Ishikawa (cell line): ENCODE data around the gene ZNF260.

ENCODE experiments used
- CEBPB ChIP-seq: IDR thresholded peaks from 2 replicates; pipeline ENCODE4 v1.6.1; 2012
- CREB1 ChIP-seq: IDR thresholded peaks from 2 replicates; pipeline ENCODE4 v1.6.1; 2012; ENCODE audit warnings: low read depth
- EGR1 ChIP-seq: IDR thresholded peaks from 2 replicates; pipeline ENCODE4 v1.6.1; 2012
- EP300 ChIP-seq: IDR thresholded peaks from 2 replicates; pipeline ENCODE4 v1.6.1; 2012; ENCODE audit warnings: borderline replicate concordance
- FOXM1 ChIP-seq: IDR thresholded peaks from 2 replicates; pipeline ENCODE4 v1.6.1; 2012; ENCODE audit warnings: low read depth, borderline replicate concordance
- NFIC ChIP-seq: IDR thresholded peaks from 2 replicates; pipeline ENCODE4 v1.6.1; 2012
- RAD21 ChIP-seq: IDR thresholded peaks from 2 replicates; pipeline ENCODE4 v1.6.1; 2012; ENCODE audit warnings: low read depth
- TAF1 ChIP-seq: IDR thresholded peaks from 2 replicates; pipeline ENCODE4 v1.6.1; 2012; ENCODE audit warnings: low read depth, mild to moderate bottlenecking
- TCF12 ChIP-seq: IDR thresholded peaks from 2 replicates; pipeline ENCODE4 v1.6.1; 2012; ENCODE audit warnings: low read depth
- TEAD4 ChIP-seq: IDR thresholded peaks from 2 replicates; pipeline ENCODE4 v1.6.1; 2012
- YY1 ChIP-seq: IDR thresholded peaks from 2 replicates; pipeline ENCODE4 v1.6.1; 2012; ENCODE audit warnings: low read depth
- ZBTB7A ChIP-seq: IDR thresholded peaks from 2 replicates; pipeline ENCODE4 v1.6.1; 2012; ENCODE audit warnings: low read depth
- TF ChIP-seq, protein P1 (sequence below): IDR thresholded peaks from 2 replicates; pipeline ENCODE4 v1.6.1; 2012; ENCODE audit warnings: low read depth, mild to moderate bottlenecking
- TF ChIP-seq, protein P2 (sequence below): IDR thresholded peaks from 2 replicates; pipeline ENCODE4 v1.6.1; 2012
- TF ChIP-seq, protein P3 (sequence below): IDR thresholded peaks from 2 replicates; pipeline ENCODE4 v1.6.1; 2012

ZNF260 gene

DNA sequence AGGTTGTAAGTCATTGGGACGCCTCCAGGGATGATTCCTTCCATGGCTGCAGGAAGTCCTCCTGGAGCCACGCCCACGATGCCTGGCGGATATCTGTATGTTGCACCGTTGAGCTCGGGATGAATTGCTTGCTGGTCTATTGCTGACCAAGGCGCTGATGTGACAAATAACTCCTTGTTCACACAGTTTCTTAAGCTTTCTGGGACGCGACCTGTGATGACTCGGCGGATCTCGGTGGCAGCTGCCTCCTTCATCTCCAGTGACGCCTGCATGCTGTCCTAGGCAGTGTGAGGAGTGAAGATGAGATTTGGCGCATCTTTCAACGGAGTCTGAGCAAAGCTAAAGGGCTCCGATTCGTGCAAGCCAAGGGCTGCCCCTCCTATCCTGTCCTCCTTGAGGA is 31.1 kb downstream of the ZNF260 start:
- TF ChIP-seq, protein P1, sequence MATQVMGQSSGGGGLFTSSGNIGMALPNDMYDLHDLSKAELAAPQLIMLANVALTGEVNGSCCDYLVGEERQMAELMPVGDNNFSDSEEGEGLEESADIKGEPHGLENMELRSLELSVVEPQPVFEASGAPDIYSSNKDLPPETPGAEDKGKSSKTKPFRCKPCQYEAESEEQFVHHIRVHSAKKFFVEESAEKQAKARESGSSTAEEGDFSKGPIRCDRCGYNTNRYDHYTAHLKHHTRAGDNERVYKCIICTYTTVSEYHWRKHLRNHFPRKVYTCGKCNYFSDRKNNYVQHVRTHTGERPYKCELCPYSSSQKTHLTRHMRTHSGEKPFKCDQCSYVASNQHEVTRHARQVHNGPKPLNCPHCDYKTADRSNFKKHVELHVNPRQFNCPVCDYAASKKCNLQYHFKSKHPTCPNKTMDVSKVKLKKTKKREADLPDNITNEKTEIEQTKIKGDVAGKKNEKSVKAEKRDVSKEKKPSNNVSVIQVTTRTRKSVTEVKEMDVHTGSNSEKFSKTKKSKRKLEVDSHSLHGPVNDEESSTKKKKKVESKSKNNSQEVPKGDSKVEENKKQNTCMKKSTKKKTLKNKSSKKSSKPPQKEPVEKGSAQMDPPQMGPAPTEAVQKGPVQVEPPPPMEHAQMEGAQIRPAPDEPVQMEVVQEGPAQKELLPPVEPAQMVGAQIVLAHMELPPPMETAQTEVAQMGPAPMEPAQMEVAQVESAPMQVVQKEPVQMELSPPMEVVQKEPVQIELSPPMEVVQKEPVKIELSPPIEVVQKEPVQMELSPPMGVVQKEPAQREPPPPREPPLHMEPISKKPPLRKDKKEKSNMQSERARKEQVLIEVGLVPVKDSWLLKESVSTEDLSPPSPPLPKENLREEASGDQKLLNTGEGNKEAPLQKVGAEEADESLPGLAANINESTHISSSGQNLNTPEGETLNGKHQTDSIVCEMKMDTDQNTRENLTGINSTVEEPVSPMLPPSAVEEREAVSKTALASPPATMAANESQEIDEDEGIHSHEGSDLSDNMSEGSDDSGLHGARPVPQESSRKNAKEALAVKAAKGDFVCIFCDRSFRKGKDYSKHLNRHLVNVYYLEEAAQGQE = no peak
- no peak for TF ChIP-seq NFIC
- no peak for TF ChIP-seq CEBPB
- no peak for TF ChIP-seq TAF1
- TF ChIP-seq RAD21 = no peak
- no peak for TF ChIP-seq CREB1
- TF ChIP-seq YY1 = no peak
- no peak for TF ChIP-seq EGR1
- no peak for TF ChIP-seq TEAD4
- TF ChIP-seq, protein P2, sequence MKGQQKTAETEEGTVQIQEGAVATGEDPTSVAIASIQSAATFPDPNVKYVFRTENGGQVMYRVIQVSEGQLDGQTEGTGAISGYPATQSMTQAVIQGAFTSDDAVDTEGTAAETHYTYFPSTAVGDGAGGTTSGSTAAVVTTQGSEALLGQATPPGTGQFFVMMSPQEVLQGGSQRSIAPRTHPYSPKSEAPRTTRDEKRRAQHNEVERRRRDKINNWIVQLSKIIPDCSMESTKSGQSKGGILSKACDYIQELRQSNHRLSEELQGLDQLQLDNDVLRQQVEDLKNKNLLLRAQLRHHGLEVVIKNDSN = no peak
- TF ChIP-seq TCF12 = no peak
- TF ChIP-seq, protein P3, sequence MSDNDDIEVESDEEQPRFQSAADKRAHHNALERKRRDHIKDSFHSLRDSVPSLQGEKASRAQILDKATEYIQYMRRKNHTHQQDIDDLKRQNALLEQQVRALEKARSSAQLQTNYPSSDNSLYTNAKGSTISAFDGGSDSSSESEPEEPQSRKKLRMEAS = no peak
- no peak for TF ChIP-seq EP300

DNA sequence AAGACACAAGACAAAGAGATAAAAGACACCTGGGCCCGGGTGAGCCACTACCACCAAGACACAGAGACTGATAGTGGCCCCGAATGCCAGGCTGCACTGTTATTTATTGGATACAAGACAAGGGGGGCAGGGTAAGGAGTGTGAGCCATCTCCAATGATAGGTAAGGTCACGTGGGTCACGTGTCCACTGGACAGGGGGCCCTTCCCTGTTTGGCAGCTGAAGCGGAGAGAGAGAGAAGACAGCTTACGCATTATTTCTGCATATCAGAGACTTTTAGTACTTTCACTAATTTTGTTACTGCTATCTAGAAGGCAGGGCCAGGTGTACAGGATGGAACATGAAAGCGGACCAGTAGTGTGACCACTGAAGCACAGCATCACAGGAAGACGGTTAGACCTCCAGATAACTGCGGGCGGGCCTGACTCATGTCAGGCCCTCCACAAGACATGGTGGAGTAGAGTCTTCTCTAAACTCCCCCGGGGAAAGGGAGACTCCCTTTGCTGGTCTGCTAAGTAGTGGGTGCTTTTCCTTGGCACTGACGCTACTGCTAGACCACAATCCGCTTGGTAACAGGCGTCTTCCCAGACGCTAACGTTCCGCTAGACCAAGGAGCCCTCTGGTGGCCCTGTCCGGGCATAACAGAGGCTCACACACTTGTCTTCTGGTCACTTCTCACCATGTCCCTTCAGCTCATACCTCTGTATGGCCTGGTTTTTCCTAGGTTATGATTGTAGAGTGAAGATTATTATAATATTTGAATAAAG is 35.2 kb downstream of the ZNF260 start:
- peak; percentile 57 for TF ChIP-seq RAD21

DNA sequence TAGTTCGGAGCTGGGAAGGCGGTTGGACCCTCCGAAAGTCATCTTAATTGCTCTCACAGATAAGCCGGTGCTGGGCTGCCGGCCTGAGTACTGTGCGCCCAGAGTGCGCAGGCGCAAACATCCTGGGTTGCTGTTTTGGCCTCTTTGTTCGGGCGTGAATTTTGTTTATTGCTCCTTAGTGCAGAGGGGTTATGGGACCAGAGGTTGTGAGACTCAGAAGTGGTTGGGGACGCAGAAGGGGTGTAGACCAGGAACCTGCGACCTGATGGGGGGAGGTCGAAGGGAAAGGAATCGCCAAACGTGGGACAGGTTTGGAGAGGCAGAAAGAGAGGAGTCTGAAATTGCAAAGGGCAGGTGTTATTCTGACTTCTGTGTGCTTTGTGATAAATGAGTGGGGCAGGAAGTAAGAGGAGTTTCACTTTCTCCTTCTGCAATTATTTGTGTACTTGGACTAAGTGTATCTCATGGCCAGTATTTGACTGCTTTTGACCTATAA is 38.1 kb downstream of the ZNF260 start:
- 0 out of 2 replicates have a peak, but pooled peaks have one; percentile 9 for TF ChIP-seq TCF12
- TF ChIP-seq YY1 = no peak

DNA sequence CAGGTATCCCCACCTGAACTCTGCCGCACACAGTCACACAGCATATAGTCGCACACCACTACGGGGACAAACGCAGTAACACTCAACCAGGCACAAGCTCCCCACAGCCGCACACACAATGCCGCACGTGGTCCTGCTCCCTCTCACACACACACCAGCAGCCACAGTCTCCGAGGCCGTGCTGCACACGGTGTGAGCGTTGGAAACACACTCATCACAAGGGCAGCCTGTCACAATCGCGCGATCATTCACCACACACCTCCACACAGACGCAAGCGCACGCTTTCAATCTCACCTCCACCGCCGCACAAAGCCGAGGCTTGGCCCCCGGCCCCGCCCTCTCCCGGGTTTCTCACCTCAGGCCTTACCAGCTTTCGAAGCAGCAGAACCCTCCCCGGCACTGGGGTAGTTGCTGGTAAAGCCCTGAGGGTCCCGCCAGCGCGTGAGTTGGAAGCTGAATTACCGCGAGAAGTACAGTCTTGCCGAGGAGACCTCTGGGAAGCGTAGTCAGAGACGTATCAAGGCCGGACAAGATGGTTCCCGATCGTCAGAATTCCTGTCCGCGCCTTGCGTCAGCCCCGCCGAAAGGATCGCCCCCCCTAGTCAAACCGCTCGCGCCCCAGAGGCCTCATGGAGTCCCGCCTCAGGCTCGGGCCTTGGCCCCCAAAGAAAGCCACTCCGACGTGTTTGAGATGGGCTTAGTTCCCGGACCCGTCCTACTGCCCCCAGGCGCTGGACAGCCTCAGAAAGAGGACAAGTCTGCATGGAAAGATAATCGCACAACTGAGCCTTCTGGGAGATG is 38.8 kb downstream of the ZNF260 start, which contains the start of gene ZNF566:
Gene ZNF566 (minus strand): TSS at position 444 of the 802 bp plus-strand sequence. CDS start 13,004 bp downstream, outside the sequence.
- no peak for TF ChIP-seq FOXM1
- 0 out of 2 replicates have a peak, but pooled peaks have one; percentile 40 for TF ChIP-seq ZBTB7A
- no peak for TF ChIP-seq NFIC
- no peak for TF ChIP-seq RAD21
- TF ChIP-seq EGR1 = no peak
- TF ChIP-seq, protein P1 = no peak
- peak; percentile 90 for TF ChIP-seq YY1
- TF ChIP-seq TCF12 = peak; percentile 35; the same call in 1 of the 2 replicates
- TF ChIP-seq, protein P2 = peak; percentile 59
- peak; percentile 35 for TF ChIP-seq TEAD4
- no peak for TF ChIP-seq CREB1
- TF ChIP-seq EP300 = no peak
- TF ChIP-seq, protein P3 = peak; percentile 97
- peak; percentile 1; the same call in 1 of the 2 replicates for TF ChIP-seq TAF1
- 0 out of 2 replicates have a peak, but pooled peaks have one; percentile 7 for TF ChIP-seq CEBPB

DNA sequence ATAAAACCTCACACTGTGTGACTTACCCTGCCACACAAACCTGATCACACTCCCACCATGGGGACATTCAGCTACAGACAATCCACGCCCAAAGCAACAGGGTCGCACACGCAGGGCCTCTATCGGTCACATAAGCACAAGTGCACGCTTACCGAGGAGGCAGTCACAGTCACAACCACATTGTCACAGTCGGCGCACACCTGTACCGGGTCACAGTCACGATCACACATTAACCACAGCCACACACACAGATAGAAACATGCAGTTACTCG is 39.3 kb downstream of the ZNF260 start:
- TF ChIP-seq EP300 = no peak
- TF ChIP-seq TAF1 = 0 out of 2 replicates have a peak, but pooled peaks have one; percentile 12
